T-cell (primary cell): ENCODE results near the gene BHLHA9. TPM values are rescaled to one million over a fixed set of nuclear protein-coding genes. Genes with fewer than 3 reads are reported as not detected.

Source experiments
- ATAC-seq, 4 experiments: fragments of 200-7000 bp in 3 of 4; fragments of 150-1000 bp in 1 of 4; cut with Tn5 transposase; replicated peaks in 1 of 4; 1 replicate in 3 of 4; 2 replicates in 1 of 4; pipeline ENCODE4 v1.10.0; 2021; ENCODE audit warnings: moderate library complexity in 3 of 4, mild to moderate bottlenecking in 2 of 4, moderate number of reproducible peaks in 1 of 4
- CTCF ChIA-PET, 2 donors: fragments of 300-600 bp; sonication (Branson Sonifier 250); formaldehyde crosslinking; loops; one replicate each; lab custom pipeline; 2022; ENCODE audit warnings: antibody characterized with exemption in 2 of 2; lab: Charles Lee
- POLR2A ChIA-PET, 2 donors: fragments of 300-600 bp; sonication (Branson Sonifier 250); formaldehyde crosslinking; loops; one replicate each; lab custom pipeline; 2022; ENCODE audit warnings: antibody characterized with exemption in 2 of 2; lab: Charles Lee
- DNase-seq, 35 experiments: peaks; one replicate each; pipeline versions ENCODE4 v3.0.0 to v3.0.0-alpha.2; 2013 to 2023
- H3K27ac ChIP-seq: one replicate; pipeline ENCODE4 v1.5.1; 2013; ENCODE audit warnings: low read length
- H3K27me3 ChIP-seq, 2 experiments: replicated peaks in 1 of 2; 1 replicate in 1 of 2; 2 replicates in 1 of 2; pipeline versions ENCODE4 v1.6.1 to v1.7.0; 2013; ENCODE audit warnings: low read length in 1 of 2, mixed read lengths in 1 of 2; ENCODE audit not compliant: control insufficient read depth in 2 of 2, insufficient read depth in 2 of 2; ENCODE audit errors: extremely low read depth in 1 of 2
- H3K36me3 ChIP-seq, 2 donors: 1 replicate in 1 of 2; 2 replicates in 1 of 2; pipeline versions ENCODE4 v1.6.1 to v1.7.0; 2013; ENCODE audit warnings: low read length in 1 of 2; ENCODE audit not compliant: control insufficient read depth in 2 of 2, insufficient read depth in 1 of 2; ENCODE audit errors: extremely low read depth in 1 of 2
- H3K4me1 ChIP-seq, 2 experiments: 1 replicate in 1 of 2; 2 replicates in 1 of 2; pipeline versions ENCODE4 v1.6.1 to v1.7.0; 2013; ENCODE audit warnings: low read length in 2 of 2, mixed read lengths in 1 of 2; ENCODE audit not compliant: insufficient read depth in 2 of 2, control insufficient read depth in 1 of 2; ENCODE audit errors: extremely low read depth in 1 of 2
- H3K4me3 ChIP-seq, 2 donors: 1 replicate in 1 of 2; 2 replicates in 1 of 2; pipeline versions ENCODE4 v1.5.1 to v1.7.0; 2013; ENCODE audit warnings: mild to moderate bottlenecking in 2 of 2, low read length in 1 of 2, moderate library complexity in 1 of 2; ENCODE audit not compliant: control insufficient read depth in 1 of 2; ENCODE audit errors: extremely low read depth in 1 of 2
- H3K9me3 ChIP-seq: 2 replicates; pipeline ENCODE4 v1.7.0; 2013
- H3K27ac Mint-ChIP-seq, 2 donors: one replicate each; pipeline ENCODE4 v1.8.0; 2020 to 2021; ENCODE audit warnings: mild to moderate bottlenecking in 2 of 2, mixed read lengths in 2 of 2
- H3K27me3 Mint-ChIP-seq, 2 donors: one replicate each; pipeline ENCODE4 v1.8.0; 2021 to 2022; ENCODE audit warnings: mixed read lengths in 2 of 2
- H3K36me3 Mint-ChIP-seq: one replicate; pipeline ENCODE4 v1.8.0; 2021; ENCODE audit warnings: mixed read lengths
- H3K4me1 Mint-ChIP-seq, 3 donors: one replicate each; pipeline ENCODE4 v1.8.0; 2020 to 2022; ENCODE audit warnings: mixed read lengths in 3 of 3, mild to moderate bottlenecking in 1 of 3
- H3K4me3 Mint-ChIP-seq, 3 donors: one replicate each; pipeline ENCODE4 v1.8.0; 2020 to 2022; ENCODE audit warnings: mild to moderate bottlenecking in 3 of 3, mixed read lengths in 3 of 3, moderate library complexity in 3 of 3
- H3K9me3 Mint-ChIP-seq, 3 donors: one replicate each; pipeline ENCODE4 v1.8.0; 2020 to 2022; ENCODE audit warnings: mixed read lengths in 3 of 3
- WGBS: methylation state at CpG from one replicate; pipeline ENCODE4 v1.1.5; 2013; ENCODE audit warnings: missing lambda C conversion rate; ENCODE audit not compliant: insufficient coverage; 5-methylcytosine and 5-hydroxymethylcytosine counted together
- total RNA-seq, 35 experiments: library from RNA in 6 of 35; stranded (reverse) in 6 of 35; fragments of 120-200 nt in 1 of 35; gene quantifications; one replicate each; pipeline versions ENCODE4 v1.2.1 to v1.2.4 and lab custom pipeline; 2013 to 2026

Gene BHLHA9
- total RNA-seq, 5 donors from 2014 or later (not counting 1 experiment from before 2014, with no cell fraction given), result not detected

DNA sequence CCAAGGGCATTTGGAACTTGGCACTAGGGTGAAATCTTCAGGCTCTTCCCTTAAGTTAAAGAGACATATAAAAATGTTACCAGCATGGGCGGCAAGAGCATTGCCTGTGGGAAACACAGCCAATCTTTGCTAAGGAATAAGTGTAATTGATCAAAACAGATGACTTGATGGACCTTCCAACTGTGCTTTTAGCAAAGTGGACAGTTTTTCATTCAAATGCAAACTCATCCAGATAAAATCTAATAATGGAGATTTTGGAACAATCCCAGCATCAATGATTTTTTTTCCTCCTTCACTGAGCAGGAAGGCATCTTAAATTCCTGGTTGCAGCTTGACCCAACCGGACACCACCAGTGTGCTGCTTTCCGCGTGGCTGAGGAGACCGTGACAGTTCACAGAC, 42.9 kb upstream of the BHLHA9 start:
- Histone ChIP-seq H3K36me3 (no peaks in the 10 kb centered on the region), H3K27ac (no peak overlapping the region), H3K9me3 (no peaks in the 10 kb centered on the region), H3K27me3 (peaks cover 0 to 48% of the 10 kb centered on the region in 2 experiments), H3K4me1 (peaks cover 0 to 17% of the 10 kb centered on the region in 2 experiments), H3K4me3 (no peak overlapping the region)
- POLR2A ChIA-PET, result no interaction called here
- Mint-ChIP-seq H3K4me1 (peaks cover 13 to 21% (median 15%) of the 10 kb centered on the region in 3 donors), H3K27ac (no peak overlapping the region), H3K9me3 (no peaks in the 10 kb centered on the region), H3K27me3 (peaks cover 34 to 44% of the 10 kb centered on the region in 2 donors), H3K4me3 (peak overlapping the region; percentile 76 to 84 (median 82)), H3K36me3 (no peaks in the 10 kb centered on the region)
- ATAC-seq (no peak), DNase-seq (no peak)
- 95% methylated on average over 4 of the region's 5 CpGs for WGBS
- CTCF ChIA-PET, result no interaction called here

DNA sequence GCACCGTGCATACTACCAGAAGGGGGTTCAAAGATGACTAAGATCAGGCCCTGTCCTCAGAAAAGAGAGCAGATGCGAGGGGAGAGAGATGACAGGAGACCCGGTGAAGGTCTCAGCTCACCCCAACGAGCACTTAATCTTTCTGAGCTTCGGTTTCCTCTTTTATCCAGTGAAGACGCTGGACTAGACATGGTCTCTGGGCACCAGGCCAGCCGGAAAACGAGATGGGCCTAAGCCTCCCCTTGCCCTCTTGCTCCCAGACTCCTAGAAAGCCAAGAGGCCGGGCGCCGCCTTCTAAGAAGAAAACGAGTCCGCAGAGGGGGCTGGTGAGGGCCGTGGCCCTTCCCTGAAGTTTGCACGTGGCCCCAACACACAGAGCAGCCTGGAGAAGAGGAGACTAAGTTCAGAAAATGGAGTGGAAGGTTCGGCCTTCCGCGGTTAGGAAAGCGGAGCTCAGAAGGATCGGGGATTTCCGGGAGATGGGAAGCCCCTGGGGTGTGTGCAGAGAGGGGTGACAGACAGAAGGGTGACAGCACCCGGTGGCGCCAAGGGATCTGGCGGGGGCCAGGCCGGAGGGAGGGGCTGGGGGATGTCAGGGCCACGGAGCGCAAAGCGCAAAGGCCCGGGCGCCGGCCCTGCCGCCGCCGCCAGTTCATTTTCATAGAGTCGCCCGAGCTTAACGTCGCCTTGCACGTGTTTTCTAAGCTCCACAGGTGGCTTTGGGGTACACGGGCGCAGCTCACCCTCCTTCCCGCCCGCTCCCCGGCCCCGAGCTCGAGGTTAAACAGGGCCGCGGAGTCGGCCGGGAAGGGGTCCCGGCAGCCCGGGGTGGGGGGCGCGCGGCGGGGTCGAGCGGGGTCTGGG, 42.1 kb upstream of the BHLHA9 start:
- peaks cover 13 to 21% (median 15%) of the 10 kb centered on the region in 3 donors for H3K4me1 Mint-ChIP-seq
- H3K36me3 Mint-ChIP-seq, result no peaks in the 10 kb centered on the region
- H3K4me3 Mint-ChIP-seq, result peak overlapping the region; percentile 76 to 84 (median 82)
- Histone ChIP-seq H3K4me1 (peaks cover 0 to 17% of the 10 kb centered on the region in 2 experiments), H3K27ac (no peak overlapping the region), H3K27me3 (peaks cover 0 to 54% of the 10 kb centered on the region in 2 experiments), H3K36me3 (no peaks in the 10 kb centered on the region), H3K4me3 (peak overlapping the region in 1 of 2 donors; percentile 12), H3K9me3 (no peaks in the 10 kb centered on the region)
- ChIA-PET POLR2A (interaction anchor here in 1 of 2 donors (0.6 kb wide), 1 partner anchor 295 kb away, joined by 3 read pairs; no protein-coding TSS in a partner anchor), CTCF (interaction anchor here in 1 of 2 donors (0.7 kb wide), 1 partner anchor 403 kb away, joined by 5 read pairs; no protein-coding TSS in a partner anchor)
- no peak overlapping the region for H3K27ac Mint-ChIP-seq
- H3K9me3 Mint-ChIP-seq, result no peaks in the 10 kb centered on the region
- 14% methylated on average over 55 of the region's 58 CpGs for WGBS
- H3K27me3 Mint-ChIP-seq, result peaks cover 40 to 50% of the 10 kb centered on the region in 2 donors
- DNase-seq (peak in 13 of 35 experiments; percentile 4 to 66 (median 17)), ATAC-seq (peak; percentile 41 to 69 (median 48))

GRCh38 chr17:1228781-1229348, 41.4 kb upstream of the BHLHA9 start:
- H3K27ac ChIP-seq, result no peak overlapping the region

DNA sequence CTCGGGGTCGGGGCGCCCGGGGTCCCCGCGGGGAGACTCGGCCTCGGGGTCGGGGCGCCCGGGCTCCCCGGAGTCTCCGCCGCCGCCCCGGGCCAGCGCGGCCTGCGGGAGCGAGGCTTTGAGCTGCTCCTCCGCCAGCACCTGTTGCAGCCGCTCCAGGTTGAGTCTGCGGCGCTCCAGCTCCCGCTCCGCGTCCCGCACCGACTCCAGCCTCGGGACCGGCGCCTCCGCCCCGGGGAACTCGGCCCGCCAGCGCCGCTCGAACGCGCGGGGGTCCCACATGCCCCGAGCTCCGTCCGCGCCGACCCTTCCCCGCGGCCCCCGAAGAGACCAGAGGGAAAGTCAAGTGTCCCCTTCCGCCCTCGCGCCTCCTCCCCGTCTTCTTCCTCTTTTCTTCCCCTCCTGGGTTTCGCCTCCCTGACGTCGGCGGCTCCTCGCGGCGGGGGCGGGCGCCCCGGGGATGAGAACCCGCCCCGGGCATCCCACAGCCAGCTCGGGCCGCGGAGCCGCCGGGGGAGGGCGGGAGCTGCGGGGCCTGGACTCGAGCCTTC, 40.8 kb upstream of the BHLHA9 start:
- H3K4me3 Mint-ChIP-seq, result peak overlapping the region; percentile 46 to 92 (median 50)
- no peak overlapping the region for H3K27ac Mint-ChIP-seq
- WGBS, result 0% methylated on average over 74 of the region's 74 CpGs
- H3K4me3 ChIP-seq, result peak overlapping the region; percentile 40 to 52
- H3K9me3 Mint-ChIP-seq, result no peaks in the 10 kb centered on the region
- no peaks in the 10 kb centered on the region for H3K9me3 ChIP-seq
- H3K27me3 ChIP-seq, result peaks cover 0 to 60% of the 10 kb centered on the region in 2 experiments
- ChIA-PET CTCF (interaction anchor here in 1 of 2 donors (0.6 to 0.7 kb wide), 2 partner anchors 107 to 1557 kb away, joined by 3 read pairs; no protein-coding TSS in a partner anchor), POLR2A (interaction anchor here (0.6 kb wide), 3 partner anchors 110 to 1010 kb away, joined by 4 to 9 read pairs (median 4); no protein-coding TSS in a partner anchor)
- H3K36me3 ChIP-seq, result no peaks in the 10 kb centered on the region
- peaks cover 13 to 21% (median 15%) of the 10 kb centered on the region in 3 donors for H3K4me1 Mint-ChIP-seq
- DNase-seq (peak in 28 of 35 experiments; percentile 6 to 62 (median 24)), ATAC-seq (peak; percentile 46 to 62 (median 56))
- peaks cover 42 to 53% of the 10 kb centered on the region in 2 donors for H3K27me3 Mint-ChIP-seq
- no peak overlapping the region for H3K27ac ChIP-seq
- H3K4me1 ChIP-seq, result peaks cover 0 to 17% of the 10 kb centered on the region in 2 experiments
- no peaks in the 10 kb centered on the region for H3K36me3 Mint-ChIP-seq

More at GRCh38 chr17:1228781-1229348, 41.4 kb upstream of the BHLHA9 start:
- ChIA-PET CTCF (interaction anchor here in 1 of 2 donors (0.7 kb wide), 1 partner anchor 404 kb away, joined by 5 read pairs; no protein-coding TSS in a partner anchor), POLR2A (interaction anchor here in 1 of 2 donors (0.6 kb wide), 1 partner anchor 294 kb away, joined by 3 read pairs; no protein-coding TSS in a partner anchor)
- H3K4me1 Mint-ChIP-seq, result peaks cover 13 to 21% (median 15%) of the 10 kb centered on the region in 3 donors
- DNase-seq, result peak in 3 of 35 experiments; percentile 4 to 29 (median 6)
- H3K27ac Mint-ChIP-seq, result no peak overlapping the region
- H3K4me3 Mint-ChIP-seq, result peak overlapping the region in 1 of 3 donors; percentile 84
- Histone ChIP-seq H3K9me3 (no peaks in the 10 kb centered on the region), H3K36me3 (no peaks in the 10 kb centered on the region), H3K4me3 (peak overlapping the region in 1 of 2 donors; percentile 52), H3K4me1 (peaks cover 0 to 17% of the 10 kb centered on the region in 2 experiments), H3K27me3 (peaks cover 0 to 56% of the 10 kb centered on the region in 2 experiments)
- under 1% methylated on average over 79 of the region's 79 CpGs for WGBS
- no peaks in the 10 kb centered on the region for H3K36me3 Mint-ChIP-seq
- no peaks in the 10 kb centered on the region for H3K9me3 Mint-ChIP-seq
- H3K27me3 Mint-ChIP-seq, result peaks cover 36 to 48% of the 10 kb centered on the region in 2 donors
- peak; percentile 27 to 37 (median 33) for ATAC-seq

GRCh38 chr17:1229900-1230501, 40.2 kb upstream of the BHLHA9 start:
- H3K4me1 Mint-ChIP-seq, result peaks cover 13 to 21% (median 15%) of the 10 kb centered on the region in 3 donors
- CTCF ChIA-PET, result interaction anchor here in 1 of 2 donors (0.6 to 0.7 kb wide), 2 partner anchors 108 to 1556 kb away, joined by 3 read pairs; no protein-coding TSS in a partner anchor

More at GRCh38 chr17:1229900-1230501, 40.2 kb upstream of the BHLHA9 start:
- peak overlapping the region; percentile 77 to 92 (median 87) for H3K4me3 Mint-ChIP-seq
- H3K9me3 Mint-ChIP-seq, result no peaks in the 10 kb centered on the region
- DNase-seq (peak in 1 of 35 experiments; percentile 18), ATAC-seq (peak in 1 of 4 experiments; percentile 57)
- no peaks in the 10 kb centered on the region for H3K36me3 Mint-ChIP-seq
- H3K27ac Mint-ChIP-seq, result peak overlapping the region; percentile 55 to 63
- no peak overlapping the region for H3K27ac ChIP-seq
- no peaks in the 10 kb centered on the region for H3K9me3 ChIP-seq
- H3K27me3 ChIP-seq, result peaks cover 0 to 60% of the 10 kb centered on the region in 2 experiments
- H3K36me3 ChIP-seq, result no peaks in the 10 kb centered on the region
- 11% methylated on average over 47 of the region's 51 CpGs for WGBS
- POLR2A ChIA-PET, result interaction anchor here (0.6 kb wide), 3 partner anchors 110 to 1010 kb away, joined by 4 to 9 read pairs (median 4); no protein-coding TSS in a partner anchor
- peaks cover 45 to 55% of the 10 kb centered on the region in 2 donors for H3K27me3 Mint-ChIP-seq
- peaks cover 0 to 17% of the 10 kb centered on the region in 2 experiments for H3K4me1 ChIP-seq
- H3K4me3 ChIP-seq, result peak overlapping the region; percentile 16 to 42
